Astrocyte (in vitro differentiated cells and primary cell): ENCODE data around the gene TEX53. TPM values are rescaled to one million over a fixed set of nuclear protein-coding genes. Genes with fewer than 3 reads are reported as not detected.
A peak's percentile ranks its signal among the peaks of the same experiment; 100 is the strongest.

Experiments used
- DNase-seq: peaks from one replicate; pipeline ENCODE4 v3.0.0-alpha.2; 2010; ENCODE audit warnings: low read depth
- FAIRE-seq: peaks from 2 replicates; lab custom pipeline; 2011; peaks lifted over from hg19 to GRCh38; lab: Jason Lieb, UNC
- H2AFZ ChIP-seq: 2 replicates; pipeline ENCODE4 v1.6.0; 2012; ENCODE audit warnings: low read depth, low read length, inconsistent platforms
- H3K27ac ChIP-seq: 2 replicates; pipeline ENCODE4 v1.5.1; 2011; ENCODE audit warnings: low read depth, low read length, inconsistent platforms
- H3K27me3 ChIP-seq: 2 replicates; pipeline ENCODE4 v1.6.0; 2011; ENCODE audit warnings: low read length, inconsistent platforms; ENCODE audit not compliant: insufficient read depth
- H3K36me3 ChIP-seq: 2 replicates; pipeline ENCODE4 v1.5.1; 2011; ENCODE audit warnings: low read length, inconsistent platforms; ENCODE audit not compliant: insufficient read depth
- H3K4me1 ChIP-seq: 2 replicates; pipeline ENCODE4 v1.5.1; 2011; ENCODE audit warnings: low read length, inconsistent platforms; ENCODE audit not compliant: insufficient read depth
- H3K4me2 ChIP-seq: 2 replicates; pipeline ENCODE4 v1.6.0; 2012; ENCODE audit warnings: low read length, inconsistent platforms
- H3K4me3 ChIP-seq: 2 replicates; pipeline ENCODE4 v1.5.1; 2011; ENCODE audit warnings: low read depth, mild to moderate bottlenecking, low read length, inconsistent platforms; ENCODE audit not compliant: insufficient read depth
- H3K79me2 ChIP-seq: 2 replicates; pipeline ENCODE4 v1.6.0; 2012; ENCODE audit warnings: mild to moderate bottlenecking, low read length, inconsistent platforms; ENCODE audit not compliant: insufficient read depth
- H3K9ac ChIP-seq: 2 replicates; pipeline ENCODE4 v1.6.0; 2012; ENCODE audit warnings: mild to moderate bottlenecking, low read length, inconsistent platforms
- H3K9me3 ChIP-seq: 2 replicates; pipeline ENCODE4 v1.5.1; 2012; ENCODE audit warnings: low read depth, mild to moderate bottlenecking, low read length, inconsistent platforms; ENCODE audit not compliant: insufficient read depth
- H4K20me1 ChIP-seq: 2 replicates; pipeline ENCODE4 v1.6.0; 2012; ENCODE audit warnings: low read length, inconsistent platforms; ENCODE audit not compliant: insufficient read depth
- H3K27ac Mint-ChIP-seq: one replicate; pipeline ENCODE4 v1.8.0; 2021; ENCODE audit warnings: mild to moderate bottlenecking, mixed read lengths; ENCODE audit not compliant: unreplicated experiment
- H3K27me3 Mint-ChIP-seq: one replicate; pipeline ENCODE4 v1.8.0; 2021; ENCODE audit warnings: low read depth, mixed read lengths; ENCODE audit not compliant: unreplicated experiment
- H3K36me3 Mint-ChIP-seq: one replicate; pipeline ENCODE4 v1.8.0; 2021; ENCODE audit warnings: low read depth, mixed read lengths; ENCODE audit not compliant: unreplicated experiment
- H3K4me1 Mint-ChIP-seq: one replicate; pipeline ENCODE4 v1.8.0; 2021; ENCODE audit warnings: low read depth, mixed read lengths; ENCODE audit not compliant: unreplicated experiment
- H3K4me3 Mint-ChIP-seq: one replicate; pipeline ENCODE4 v1.8.0; 2021; ENCODE audit warnings: mild to moderate bottlenecking, moderate library complexity, mixed read lengths; ENCODE audit not compliant: unreplicated experiment
- H3K9me3 Mint-ChIP-seq: one replicate; pipeline ENCODE4 v1.8.0; 2021; ENCODE audit warnings: mild to moderate bottlenecking, mixed read lengths; ENCODE audit not compliant: unreplicated experiment
- EZH2 ChIP-seq: IDR thresholded peaks from 2 replicates; pipeline ENCODE4 v1.6.1; 2012; ENCODE audit warnings: mild to moderate bottlenecking, low read length, inconsistent platforms; ENCODE audit not compliant: insufficient read depth
- total RNA-seq: library from RNA; stranded (reverse); gene quantifications from 2 replicates; pipeline ENCODE4 v1.2.1, GENCODE V29; 2021
- TF ChIP-seq, protein P1 (sequence below): IDR thresholded peaks from 2 replicates; pipeline ENCODE4 v1.5.1; 2011; ENCODE audit warnings: low read depth, mild to moderate bottlenecking, inconsistent platforms, low read length, moderate library complexity; ENCODE audit not compliant: insufficient read depth

The TEX53 gene
- total RNA-seq, 1 donor from 2014 or later: not detected

DNA sequence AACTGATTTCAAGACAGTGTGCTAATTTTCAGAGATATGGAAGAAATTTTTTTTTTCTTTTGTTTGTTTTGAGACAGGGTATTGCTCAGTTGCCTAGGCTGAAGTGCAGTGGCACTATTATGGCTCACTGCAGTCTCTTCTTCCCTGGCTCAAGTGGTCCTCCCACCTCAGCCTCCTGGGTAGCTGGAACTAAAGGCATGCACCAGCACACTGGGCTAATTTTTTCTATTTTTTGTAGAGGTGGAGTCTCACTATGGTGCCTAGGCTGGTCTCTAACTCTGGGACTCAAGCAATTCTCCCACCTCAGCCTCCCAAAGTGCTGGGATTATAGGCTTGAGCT is 34.3 kb upstream of the TEX53 start:
- Histone ChIP-seq H3K27me3 (no peaks in the 10 kb centered on the region), H3K9me3 (no peaks in the 10 kb centered on the region), H3K4me3 (no peak overlapping the region), H2AFZ (no peak overlapping the region), H3K4me1 (peaks cover 33% of the 10 kb centered on the region), H3K4me2 (peak overlapping the region; percentile 76), H3K36me3 (no peaks in the 10 kb centered on the region), H3K27ac (peak overlapping the region; percentile 82), H4K20me1 (no peaks in the 10 kb centered on the region), H3K9ac (peak overlapping the region; percentile 56), H3K79me2 (no peaks in the 10 kb centered on the region)
- no peak for TF ChIP-seq EZH2
- TF ChIP-seq, protein P1, sequence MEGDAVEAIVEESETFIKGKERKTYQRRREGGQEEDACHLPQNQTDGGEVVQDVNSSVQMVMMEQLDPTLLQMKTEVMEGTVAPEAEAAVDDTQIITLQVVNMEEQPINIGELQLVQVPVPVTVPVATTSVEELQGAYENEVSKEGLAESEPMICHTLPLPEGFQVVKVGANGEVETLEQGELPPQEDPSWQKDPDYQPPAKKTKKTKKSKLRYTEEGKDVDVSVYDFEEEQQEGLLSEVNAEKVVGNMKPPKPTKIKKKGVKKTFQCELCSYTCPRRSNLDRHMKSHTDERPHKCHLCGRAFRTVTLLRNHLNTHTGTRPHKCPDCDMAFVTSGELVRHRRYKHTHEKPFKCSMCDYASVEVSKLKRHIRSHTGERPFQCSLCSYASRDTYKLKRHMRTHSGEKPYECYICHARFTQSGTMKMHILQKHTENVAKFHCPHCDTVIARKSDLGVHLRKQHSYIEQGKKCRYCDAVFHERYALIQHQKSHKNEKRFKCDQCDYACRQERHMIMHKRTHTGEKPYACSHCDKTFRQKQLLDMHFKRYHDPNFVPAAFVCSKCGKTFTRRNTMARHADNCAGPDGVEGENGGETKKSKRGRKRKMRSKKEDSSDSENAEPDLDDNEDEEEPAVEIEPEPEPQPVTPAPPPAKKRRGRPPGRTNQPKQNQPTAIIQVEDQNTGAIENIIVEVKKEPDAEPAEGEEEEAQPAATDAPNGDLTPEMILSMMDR: no peak
- H3K9me3 Mint-ChIP-seq: peaks cover 5% of the 10 kb centered on the region
- no peaks in the 10 kb centered on the region for H3K36me3 Mint-ChIP-seq
- DNase-seq: no peak
- FAIRE-seq: no peak
- H3K4me3 Mint-ChIP-seq: no peak overlapping the region
- peak overlapping the region; percentile 85 for H3K27ac Mint-ChIP-seq
- H3K27me3 Mint-ChIP-seq: no peaks in the 10 kb centered on the region
- peaks cover 35% of the 10 kb centered on the region for H3K4me1 Mint-ChIP-seq

DNA sequence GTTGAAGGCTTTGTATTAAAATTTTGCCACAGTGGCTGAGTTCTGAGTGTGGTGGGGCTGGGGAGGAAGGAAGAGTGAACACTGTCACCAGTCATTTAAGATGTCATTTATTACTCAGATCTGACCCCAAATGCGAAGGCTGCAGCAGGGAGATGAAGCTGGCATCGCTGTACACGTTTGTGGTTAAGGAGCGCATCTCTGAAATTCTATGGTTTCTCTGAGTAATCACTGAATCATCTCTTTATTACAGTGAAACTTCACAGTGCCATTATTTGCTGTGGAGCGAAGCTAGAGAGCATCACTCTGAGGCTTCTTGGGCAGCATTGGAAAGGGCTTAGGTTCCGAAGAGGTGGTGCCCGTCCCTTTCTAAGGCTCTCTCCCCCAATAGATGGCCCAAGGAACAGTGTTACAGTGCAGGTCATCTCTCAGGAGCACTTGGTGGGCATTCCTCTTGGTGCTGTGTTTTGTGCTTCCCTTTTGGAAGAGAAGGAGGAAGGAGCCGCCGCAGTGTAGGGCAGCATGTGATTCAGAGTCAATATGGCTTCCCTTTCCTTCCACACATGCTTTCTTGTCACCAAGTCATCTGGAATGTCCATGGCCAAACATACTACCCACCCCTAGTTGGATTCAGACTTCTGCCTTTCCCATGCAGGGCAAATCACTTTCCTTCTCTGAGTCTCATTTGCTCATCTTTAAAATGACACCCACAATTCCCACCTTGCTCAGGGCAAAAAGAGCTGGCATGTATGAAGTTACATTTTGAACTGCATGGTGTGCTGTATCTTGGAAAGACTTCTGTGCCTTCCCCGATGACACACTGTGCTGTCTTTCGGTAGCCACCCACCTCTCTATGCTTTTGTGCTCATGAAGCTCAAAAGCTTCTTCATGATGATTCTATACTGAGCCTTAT is 33.7 kb upstream of the TEX53 start:
- Histone ChIP-seq H2AFZ (peak overlapping the region; percentile 47), H3K4me1 (peaks cover 33% of the 10 kb centered on the region), H3K9me3 (no peaks in the 10 kb centered on the region), H3K4me3 (peak overlapping the region; percentile 31), H3K27me3 (no peaks in the 10 kb centered on the region), H3K36me3 (no peaks in the 10 kb centered on the region), H4K20me1 (no peaks in the 10 kb centered on the region), H3K9ac (peak overlapping the region; percentile 56), H3K27ac (peak overlapping the region; percentile 82), H3K79me2 (no peaks in the 10 kb centered on the region), H3K4me2 (peak overlapping the region; percentile 76)
- Mint-ChIP-seq H3K9me3 (peaks cover 5% of the 10 kb centered on the region), H3K4me3 (peak overlapping the region; percentile 29), H3K27me3 (no peaks in the 10 kb centered on the region), H3K27ac (peak overlapping the region; percentile 85), H3K36me3 (no peaks in the 10 kb centered on the region), H3K4me1 (peaks cover 35% of the 10 kb centered on the region)
- peak; percentile 81 for FAIRE-seq
- DNase-seq: peak; percentile 93
- no peak for TF ChIP-seq EZH2
- TF ChIP-seq, protein P1: no peak

DNA sequence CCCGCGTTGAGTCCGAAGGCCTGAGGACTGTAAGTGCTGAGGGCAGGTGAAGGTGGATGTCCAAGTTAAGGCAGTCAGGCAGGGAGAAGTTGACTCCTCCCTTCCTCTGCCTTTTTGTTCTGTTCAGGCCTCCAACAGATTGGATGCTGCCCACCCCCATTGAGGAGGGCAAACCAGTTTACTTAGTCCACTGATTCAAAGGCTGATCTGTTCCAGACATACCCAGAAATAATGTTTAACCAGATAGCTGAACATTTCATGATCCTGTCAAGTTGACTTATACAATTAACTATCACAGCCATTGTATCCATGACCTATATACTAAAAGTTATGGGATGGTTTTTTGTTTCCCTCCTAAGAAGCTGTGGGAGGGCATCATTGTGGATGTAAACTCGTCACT is 32.7 kb upstream of the TEX53 start:
- FAIRE-seq: no peak

More for the DNA sequence above, 32.7 kb upstream of the TEX53 start:
- peaks cover 5% of the 10 kb centered on the region for H3K9me3 Mint-ChIP-seq
- H3K36me3 Mint-ChIP-seq: no peaks in the 10 kb centered on the region
- DNase-seq: no peak
- Histone ChIP-seq H4K20me1 (no peaks in the 10 kb centered on the region), H2AFZ (no peak overlapping the region), H3K4me1 (peaks cover 33% of the 10 kb centered on the region), H3K4me3 (no peak overlapping the region), H3K27me3 (no peaks in the 10 kb centered on the region), H3K4me2 (peak overlapping the region; percentile 76), H3K36me3 (no peaks in the 10 kb centered on the region), H3K79me2 (no peaks in the 10 kb centered on the region), H3K9me3 (no peaks in the 10 kb centered on the region), H3K9ac (peak overlapping the region; percentile 21), H3K27ac (peak overlapping the region; percentile 82)
- peak overlapping the region; percentile 84 for H3K27ac Mint-ChIP-seq
- H3K4me1 Mint-ChIP-seq: peaks cover 35% of the 10 kb centered on the region
- no peak for TF ChIP-seq EZH2
- H3K4me3 Mint-ChIP-seq: no peak overlapping the region
- no peaks in the 10 kb centered on the region for H3K27me3 Mint-ChIP-seq
